HCEC 1CT (cell line): Measurements from ENCODE around the gene DARS1.

ENCODE experiments used
- DNase-seq: peaks from one replicate; pipeline ENCODE4 v3.0.0-alpha.2; 2017

Gene DARS1

DNA sequence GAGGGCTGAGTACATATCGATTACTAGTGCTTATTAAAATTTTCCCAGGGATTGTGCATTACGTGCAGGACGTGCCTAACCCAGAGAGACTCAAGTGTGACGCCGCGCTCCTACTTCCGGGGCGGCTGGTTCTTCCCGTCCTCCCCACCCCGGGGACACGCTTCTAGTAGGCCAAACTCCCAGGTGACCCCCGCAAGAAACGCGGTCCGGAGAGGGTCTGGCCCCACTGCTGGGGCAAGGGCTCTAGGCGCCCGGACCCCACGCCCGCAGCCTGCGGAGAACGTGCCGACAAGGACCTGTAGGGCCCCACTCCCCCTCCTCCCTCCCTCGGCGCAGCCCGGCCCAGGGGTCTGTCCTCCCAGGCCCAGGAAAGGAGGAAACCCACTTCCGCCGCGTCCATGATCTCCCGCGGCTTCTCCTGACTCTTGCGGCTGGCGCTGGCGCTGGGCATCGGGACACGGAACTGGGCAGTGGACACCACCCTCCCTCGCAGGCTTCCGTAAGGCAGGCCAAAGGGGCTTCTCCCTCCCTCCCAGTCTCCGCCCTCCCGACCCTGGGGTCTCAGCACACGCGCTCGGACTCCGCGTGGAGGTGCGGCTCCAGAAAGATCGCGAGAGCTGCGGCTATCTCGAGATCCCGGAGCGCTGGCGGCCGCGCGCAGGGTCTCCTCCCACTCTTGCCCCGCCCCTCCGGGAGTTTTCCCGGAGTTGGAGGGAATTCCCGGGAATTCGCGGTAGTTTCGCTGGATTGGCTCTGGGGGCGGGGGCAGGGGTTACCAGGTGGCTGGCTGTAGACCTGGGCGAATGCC lies at the start of gene DARS1:
Gene DARS1, minus strand, starts transcription at position 609 of the 808 bp plus-strand sequence. Its CDS starts 158 bp downstream, at position 451.
- DNase-seq = peak; percentile 92

DNA sequence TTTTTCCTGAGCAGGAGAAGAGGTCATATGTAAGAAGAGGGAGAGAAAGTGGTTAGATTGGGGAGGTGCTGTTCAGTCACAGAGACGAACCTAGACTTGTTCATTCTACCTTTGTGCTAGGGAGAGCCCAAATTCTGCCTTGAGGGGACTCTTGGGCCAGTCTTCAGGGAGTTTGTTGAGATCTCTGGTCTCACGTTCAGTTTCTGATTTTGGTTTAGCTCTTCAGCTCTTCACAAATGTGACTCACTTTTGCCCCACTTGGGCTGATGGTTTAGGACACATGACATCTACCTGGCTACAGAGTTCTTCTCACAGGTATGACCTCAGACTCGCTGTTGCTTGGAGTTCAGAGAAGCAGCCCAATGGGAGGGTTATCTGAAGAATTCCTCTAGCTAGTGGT lies 49.2 kb upstream of the DARS1 start:
- DNase-seq = no peak

DNA sequence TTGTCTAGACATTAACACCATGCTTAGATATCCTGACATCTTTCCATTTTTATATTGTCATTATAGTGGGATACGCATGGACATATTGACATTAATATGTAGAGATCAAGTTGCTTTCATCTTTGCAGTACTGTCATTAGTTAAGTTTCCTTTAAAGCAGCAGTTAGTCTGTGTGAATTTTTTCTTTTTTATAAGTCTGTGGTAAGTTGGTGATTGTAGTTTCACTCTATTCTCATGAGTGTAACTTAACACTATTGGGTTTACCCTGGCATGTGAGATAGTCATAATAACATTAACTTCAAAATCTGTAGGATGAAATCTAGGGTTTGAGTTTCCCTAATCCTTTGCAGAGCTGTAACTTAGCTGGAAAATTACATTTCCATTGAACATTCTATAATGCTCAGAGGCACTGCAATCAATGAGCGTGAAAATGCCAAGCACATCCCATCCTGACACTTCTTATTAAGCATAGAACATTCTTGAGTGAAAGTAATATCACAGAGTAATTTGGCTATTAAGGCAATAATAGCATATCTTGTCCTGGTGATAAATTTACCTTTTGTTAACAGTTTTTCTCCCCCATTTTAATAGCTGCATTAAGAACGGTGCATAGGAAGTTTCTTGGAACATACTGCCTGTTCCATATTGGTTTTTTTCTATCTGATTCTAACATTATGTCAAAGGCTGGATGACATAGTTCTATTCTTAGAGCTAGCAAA lies 47.5 kb upstream of the DARS1 start:
- DNase-seq = no peak

DNA sequence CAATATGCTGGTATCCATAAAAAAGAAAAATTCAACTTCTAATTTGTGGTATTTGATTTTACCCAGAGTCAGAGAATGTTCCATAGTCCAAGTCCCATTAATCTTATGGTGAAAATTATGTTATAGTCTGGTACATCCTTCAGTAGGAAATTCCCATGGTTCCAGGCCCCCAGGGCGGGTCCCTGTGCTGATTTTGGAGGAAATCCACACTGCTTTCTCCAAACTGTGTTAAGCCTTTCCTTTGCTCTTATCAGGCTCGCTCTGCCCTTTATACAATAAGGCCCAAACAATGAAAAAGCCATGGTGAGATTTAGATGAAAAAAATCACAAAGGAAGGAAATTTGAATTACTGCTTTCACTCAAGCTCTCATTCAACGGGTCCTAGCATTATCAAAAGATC lies 46.8 kb upstream of the DARS1 start:
- DNase-seq = no peak

DNA sequence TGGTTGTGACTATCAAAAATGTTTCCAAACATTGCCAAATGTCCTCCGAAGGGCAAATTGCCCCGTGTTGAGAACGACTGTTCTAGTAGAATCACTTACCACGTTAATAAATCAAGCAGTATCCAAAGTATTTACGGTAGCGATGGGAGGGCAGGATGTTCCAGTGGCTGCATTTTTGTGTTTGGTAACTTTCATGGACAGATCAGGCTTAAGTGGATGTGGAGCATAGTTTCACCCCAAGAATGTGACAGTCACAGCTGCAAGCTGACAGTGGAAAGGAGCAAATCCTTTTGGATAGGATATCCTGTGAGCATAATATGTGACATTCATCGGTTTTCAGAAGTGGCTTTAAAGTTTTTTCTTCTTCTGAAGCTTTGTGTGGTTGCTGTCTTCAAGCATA lies 46.3 kb upstream of the DARS1 start:
- DNase-seq = no peak

DNA sequence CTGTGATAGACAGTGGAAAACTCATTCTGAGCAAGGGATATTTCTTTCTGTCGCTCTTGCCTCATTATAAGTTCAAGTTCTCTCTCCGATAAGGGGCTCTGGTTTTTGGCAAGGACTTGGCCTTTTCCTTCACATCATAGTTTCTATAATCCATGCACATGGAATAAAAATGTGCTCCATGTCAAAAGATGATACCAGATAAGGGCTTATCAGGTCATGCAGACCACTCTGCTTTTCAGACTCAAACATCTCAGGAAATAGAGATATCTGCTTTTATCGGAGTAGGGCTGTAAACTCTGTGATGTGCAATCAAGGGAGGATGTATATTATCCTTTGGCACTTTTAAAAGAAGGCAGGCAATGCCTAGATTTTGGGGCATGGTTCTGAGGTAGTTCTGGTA lies 45.0 kb upstream of the DARS1 start:
- no peak for DNase-seq

DNA sequence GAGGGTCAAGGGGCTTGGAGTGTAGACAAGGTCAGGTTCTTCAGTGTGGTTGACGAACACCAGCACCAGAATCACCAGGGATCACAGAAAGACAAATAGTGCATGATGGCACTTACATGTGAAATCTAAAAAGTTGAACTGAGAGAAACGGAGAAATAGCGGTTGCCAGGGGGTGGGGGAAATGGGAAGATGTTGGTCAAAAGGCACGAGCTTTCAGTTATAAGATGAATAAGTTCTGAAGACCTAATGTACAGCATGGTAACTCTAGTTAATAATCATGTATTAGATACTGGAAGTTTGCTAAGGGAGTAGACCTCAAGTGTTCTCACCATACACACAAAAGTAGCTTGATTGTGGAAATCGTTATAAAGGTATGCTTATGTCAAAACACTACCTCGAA lies 43.7 kb upstream of the DARS1 start:
- DNase-seq = no peak

DNA sequence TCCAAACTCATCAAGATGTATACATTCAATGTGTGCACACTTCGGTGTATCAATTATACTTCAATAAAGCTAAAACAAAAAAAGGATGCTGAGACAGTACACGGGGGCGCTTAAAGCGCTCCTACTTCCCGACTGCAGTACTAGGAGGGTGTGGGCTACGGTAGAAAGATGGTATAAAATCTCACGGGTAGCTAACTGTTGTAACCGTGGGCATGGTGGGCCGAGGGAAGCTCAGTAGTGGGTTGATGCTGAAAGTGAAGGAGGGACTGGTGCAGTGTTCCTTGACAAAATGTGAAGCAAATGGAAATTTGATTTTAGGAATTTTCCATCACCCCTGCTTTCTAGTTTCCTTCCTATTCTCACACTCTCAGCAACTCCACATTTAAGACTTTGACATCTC lies 42.6 kb upstream of the DARS1 start:
- no peak for DNase-seq

DNA sequence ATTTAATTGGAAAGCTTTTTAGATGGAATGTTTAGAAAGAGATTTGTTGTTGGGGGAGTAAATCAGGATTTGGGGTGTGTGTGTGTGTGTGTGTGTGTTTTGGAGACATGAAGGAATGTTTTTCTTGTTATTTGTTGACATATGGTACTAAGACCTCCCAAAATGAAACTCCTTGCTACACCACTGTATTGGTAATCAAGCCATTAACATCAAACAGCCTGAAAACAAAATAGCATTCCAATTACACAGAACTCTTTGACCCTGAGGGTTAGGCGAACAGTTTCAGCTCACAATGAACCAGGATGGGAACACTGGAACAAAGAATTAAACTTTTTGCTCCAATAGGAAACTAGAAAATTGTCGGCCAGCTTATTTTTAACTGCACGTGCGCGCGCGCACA lies 41.7 kb upstream of the DARS1 start:
- no peak for DNase-seq

DNA sequence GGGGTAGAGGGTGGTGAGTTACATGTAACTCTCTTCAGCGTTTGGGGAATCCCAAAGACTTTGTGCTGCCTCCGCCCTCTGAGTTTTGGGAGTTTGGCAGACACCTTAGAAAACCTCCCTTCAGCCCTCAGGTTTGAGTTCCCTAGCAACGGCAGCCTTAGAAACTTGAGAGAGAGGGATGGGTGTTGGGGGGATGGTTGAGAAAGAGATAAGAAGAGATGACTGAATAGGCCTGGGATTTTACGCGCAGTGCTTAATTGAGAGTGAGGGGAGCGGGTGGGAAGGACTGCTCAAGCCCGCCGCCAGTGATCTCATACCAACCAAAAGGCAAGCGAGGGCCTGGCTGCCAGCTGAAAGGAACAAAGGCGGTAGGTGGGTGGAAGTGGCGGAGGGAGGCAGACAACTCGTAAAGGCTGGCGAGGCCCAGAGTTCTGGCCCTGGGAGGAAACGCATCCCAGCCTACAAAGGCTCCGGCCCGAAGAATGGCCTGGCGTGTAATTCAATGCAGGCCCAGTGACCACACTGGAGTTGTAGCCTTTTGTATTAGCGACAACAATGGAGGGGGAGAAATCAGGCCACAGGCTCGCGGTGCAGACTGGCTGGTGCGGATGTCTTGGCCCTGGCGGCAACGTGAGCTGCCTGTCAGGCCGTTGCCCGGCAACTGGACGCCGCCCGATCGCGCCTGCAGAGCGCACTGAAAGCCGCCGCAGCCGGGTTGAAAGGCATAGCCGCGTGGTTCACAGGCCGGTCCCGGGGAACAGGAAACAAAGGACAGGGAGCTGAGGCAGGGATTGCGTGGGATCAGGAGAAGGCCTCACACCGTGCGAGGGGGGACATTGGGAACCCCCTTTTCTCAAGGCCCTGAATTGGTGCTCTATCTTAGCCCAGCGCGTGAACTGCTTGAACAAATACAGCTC lies 39.9 kb upstream of the DARS1 start:
- DNase-seq = no peak

DNA sequence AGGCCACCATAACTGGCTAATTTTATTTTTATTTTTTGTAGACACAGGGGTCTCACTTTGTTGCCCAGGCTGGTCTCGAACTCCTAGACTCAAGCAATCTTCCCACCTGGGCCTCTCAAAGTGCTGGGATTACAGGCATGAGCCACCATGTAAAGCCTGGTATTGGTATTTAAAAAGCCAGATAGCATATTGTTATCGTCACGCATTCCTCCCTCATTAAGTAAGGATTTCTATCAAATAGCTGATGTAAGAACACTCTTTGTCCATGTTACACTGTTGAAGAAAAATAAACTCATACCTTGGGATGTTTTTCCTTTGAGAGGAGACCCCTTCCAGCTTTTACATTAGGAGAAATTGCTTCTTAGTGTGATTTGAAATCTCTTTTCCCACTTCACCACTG lies 39.2 kb upstream of the DARS1 start:
- no peak for DNase-seq

DNA sequence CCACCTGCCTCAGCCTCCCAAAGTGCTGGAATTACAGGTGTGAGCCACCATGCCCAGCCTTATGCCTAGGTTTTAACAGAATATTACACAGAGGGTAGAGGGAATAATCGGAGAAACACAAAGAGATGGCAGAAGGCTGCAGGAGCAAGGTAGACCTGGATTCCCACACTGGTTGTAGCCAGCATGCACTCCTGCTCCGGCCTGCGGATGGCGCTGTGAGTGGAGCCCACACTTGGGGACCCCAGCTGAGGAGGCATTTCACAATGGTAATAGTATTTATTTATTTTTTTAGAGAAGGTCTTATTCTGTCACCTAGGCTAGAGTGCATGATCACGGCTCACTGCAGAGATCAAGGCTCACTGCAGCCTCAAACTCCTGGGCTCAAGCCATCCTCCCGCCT lies 38.8 kb upstream of the DARS1 start:
- no peak for DNase-seq

DNA sequence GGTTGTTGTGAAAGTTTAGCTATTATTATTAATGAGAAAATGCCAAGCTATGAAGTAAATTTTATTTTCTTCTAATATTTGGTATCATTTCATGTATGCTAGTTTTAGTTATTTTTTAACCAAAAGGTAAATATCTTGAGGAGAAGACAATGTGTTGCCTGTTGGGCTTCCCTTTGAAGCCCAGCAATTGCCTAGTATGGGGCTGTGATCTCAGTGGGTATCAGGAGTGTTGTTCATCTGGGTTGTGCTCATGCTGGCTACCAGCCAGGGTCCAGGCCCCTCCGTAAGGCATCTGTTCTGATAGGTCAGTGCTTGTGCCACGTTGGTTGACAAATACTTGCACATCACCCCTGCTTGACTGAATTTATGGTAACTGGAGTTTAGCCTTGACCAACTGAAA lies 38.0 kb upstream of the DARS1 start:
- DNase-seq = no peak

DNA sequence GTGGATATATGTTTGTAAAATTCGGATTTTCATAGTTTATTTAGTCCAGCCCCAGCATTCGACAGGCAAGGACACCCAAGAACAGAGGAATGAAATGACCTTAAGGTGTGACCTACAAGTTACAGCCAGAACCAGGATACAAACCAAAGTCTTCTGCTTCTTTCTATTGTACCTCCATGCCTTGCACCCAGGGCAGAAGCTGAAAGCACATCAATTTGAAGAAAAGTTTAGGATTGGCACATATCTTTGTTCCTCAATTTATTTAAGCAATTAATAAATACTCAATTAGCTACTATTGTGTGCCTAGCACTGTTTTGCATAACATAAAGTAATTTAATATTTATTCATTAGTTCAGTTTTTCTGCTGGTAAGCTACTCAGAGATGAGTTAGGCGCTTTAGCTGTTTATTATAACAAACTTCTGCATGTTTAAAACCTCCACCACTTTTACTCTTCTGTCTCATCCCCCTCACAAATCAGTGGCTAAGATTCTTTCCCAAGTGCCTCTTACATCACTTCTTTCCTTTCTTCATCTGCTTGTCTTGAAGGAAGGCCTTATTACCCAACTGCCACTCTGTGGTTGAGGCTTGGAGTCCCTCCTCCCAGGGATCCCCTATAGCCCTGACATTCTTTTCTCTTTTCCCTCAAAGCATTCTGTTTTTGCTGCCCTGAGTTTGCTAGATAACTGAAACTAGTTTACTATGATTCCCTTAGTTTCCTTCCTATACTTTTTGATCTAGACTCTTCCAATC lies 37.1 kb upstream of the DARS1 start:
- no peak for DNase-seq

DNA sequence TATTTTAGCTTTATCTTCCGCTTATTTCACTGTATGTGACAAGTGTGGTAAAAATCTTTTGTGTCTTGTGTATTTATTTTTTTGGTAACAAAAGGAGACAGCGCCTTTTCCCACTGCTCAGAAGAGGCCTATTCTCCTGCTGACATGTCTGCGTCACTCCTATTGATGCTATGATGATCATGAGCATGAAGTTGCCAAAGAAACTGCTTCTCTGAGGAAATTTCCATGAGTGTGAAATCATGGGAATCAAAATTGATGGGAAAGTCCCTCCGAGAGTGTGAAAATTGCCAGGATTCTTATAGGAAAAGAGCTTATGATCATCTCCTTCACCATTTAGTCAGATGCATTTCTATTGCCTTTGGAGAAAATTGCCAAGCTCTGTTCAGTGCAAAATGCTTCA lies 36.5 kb upstream of the DARS1 start:
- no peak for DNase-seq

DNA sequence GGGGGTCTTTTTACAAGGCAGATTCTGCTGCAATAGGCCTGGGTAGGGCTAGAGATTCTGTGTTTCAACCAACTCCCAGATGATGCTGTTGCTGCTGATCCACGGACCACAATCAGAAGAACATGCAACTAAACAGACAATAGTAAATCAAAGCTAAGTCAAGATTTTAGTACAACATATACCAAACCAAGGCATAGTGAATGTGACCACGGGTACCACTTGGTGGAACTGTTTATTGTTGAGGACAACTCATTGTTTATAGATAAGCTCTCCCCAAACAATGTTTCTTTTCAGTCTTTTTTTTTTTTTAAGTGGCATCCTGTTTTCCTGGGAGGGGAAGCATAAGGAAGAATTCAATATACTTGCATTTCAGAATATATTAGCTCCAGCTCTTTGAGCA lies 36.0 kb upstream of the DARS1 start:
- no peak for DNase-seq

DNA sequence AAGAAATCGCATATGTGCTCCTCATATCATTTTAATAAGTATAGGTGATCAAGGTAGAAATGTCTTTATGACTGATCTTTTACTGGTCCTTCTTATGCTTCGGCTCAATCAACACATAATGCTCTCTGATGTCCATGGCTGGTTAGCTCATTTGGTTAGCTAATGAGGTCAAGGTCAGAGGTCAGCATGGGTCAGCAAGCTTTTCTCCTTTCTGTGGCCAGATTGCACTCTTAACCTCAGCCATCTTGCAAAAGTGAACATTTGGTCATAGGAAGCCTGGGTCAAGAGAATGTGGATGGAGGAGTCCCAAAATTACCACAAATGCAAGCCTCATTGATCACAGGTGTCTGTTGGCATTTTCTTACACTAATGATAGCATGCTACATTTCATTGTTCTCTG lies 35.4 kb upstream of the DARS1 start:
- DNase-seq = no peak

DNA sequence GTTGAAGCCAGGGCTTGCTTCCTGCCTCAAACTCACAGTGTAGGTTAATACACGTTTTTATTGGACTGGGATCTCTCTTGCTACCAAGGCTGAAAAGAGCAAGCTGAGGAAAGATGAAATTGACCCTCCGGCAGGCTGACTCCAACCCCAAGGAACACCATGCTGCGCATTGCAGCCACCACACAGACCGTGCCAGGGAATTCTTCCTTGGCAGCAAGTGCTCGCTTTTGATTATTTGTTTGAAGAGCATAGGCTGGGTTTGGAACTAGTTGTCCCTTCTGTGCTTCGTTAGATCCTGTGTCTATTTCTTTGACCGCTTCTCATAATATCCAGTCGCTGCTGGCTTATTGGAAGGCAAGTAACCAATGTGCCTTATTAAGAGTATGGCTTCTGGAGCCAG lies 34.4 kb upstream of the DARS1 start:
- DNase-seq = no peak

DNA sequence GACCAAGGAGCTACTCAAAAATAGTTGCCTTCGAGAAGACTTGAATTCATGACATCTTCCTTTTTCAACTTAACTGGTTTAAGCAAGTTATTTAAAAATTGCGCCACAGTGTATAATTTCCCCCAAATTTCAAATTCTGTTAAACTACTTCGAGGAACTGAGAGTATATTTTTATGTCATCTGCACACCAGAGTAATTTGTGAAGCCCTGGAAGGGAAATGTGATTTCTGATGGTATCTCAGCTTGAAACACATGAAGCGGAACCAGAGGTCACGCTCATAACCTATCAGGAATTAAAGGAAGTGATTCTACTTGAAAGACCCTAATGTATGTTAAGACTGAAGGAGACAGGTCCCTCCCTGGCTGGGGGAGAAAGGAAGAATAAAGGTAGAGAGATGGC lies 33.9 kb upstream of the DARS1 start:
- no peak for DNase-seq

DNA sequence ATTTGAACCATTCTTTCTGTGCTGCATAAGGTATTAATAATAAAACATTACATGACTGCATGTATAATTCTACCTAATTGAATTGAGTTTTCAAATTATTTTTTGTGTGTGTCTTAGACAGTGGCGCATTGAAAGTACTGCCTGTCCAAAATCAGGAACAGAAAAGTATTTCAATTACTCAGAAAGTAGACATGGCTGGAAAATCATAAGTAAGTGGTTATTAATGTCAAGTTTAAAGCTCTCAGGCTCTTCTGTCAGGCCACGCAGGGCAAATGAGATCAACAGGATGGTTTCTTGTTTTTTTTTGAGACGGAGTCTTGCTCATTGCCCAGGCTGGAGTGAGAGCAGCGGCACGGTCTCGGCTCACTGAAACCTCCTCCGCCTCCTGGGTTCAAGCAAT lies 32.4 kb upstream of the DARS1 start:
- DNase-seq = no peak

DNA sequence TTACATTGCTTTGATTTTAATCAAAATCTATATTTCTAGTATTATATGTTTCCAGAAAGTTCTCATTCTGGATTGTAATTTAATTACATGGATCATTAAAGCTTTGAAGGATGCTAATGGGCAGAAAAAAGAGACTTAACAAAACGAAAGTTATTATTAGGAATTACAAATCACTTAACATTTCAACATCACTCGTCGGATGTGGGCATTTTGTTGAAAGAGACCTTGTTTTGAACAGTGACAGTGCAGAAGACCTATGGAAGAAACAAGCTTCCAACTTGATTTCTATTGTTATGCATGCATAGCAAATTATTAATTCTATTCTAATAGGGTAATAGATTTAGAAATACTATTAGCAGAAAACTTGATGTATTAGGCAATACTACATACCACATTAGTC lies 31.4 kb upstream of the DARS1 start:
- no peak for DNase-seq

DNA sequence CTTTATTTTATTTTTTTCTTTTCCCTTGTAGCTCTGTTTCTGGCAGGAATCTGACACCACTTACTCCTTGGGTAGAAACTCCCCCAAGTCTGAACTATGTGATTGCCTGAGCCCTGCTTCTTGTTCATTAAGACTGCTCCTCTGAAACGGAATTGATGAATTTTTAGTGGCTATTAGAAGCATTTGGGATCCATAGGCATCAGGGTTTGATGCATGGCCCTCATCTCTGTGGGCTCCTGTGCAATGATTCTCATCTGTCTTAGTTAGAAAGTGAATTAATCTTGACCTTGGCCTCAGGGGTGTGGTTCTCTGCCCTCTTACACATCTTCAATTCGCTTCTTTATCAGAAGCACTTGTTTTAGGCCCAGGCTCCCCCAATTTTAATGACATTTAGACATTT lies 31.0 kb upstream of the DARS1 start:
- no peak for DNase-seq

DNA sequence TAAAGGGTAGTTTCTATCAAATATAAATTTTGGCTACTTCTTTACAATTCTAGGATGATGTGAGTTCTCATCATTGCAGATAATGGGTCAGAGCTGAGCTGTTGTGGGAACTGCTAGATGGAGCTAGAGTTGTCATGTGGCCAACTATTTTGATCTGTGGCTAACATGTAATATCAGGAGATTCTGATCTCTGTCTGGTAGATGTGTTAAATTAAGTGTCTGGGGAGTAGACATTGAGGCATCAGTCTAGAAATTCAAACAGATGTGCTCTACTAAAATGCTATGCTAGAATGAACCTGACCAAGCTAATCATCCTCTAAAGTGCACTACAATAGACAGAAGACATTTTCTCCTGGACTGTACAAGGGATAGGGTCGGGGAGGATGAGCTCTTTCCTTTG lies 30.3 kb upstream of the DARS1 start:
- no peak for DNase-seq
